Peyer's patch (tissue), 4 donors: Measurements from ENCODE around the gene NXPH2. TPM values are rescaled to one million over a fixed set of nuclear protein-coding genes. Genes with fewer than 3 reads are reported as not detected.

Experiments used
- DNase-seq, 3 donors: peaks; one replicate each; pipeline ENCODE4 v3.0.0-alpha.2; 2017 to 2019
- H3K27ac ChIP-seq, 4 donors: fragments of 200-600 bp; sonication (generic); one replicate each; pipeline ENCODE4 v1.5.1; 2016 to 2019
- H3K27me3 ChIP-seq, 2 donors: fragments of 200-600 bp; sonication (generic); one replicate each; pipeline ENCODE4 v1.5.1; 2019
- H3K36me3 ChIP-seq, 3 donors: fragments of 200-600 bp; sonication (generic); one replicate each; pipeline ENCODE4 v1.5.1; 2016 to 2019
- H3K4me1 ChIP-seq, 4 donors: fragments of 200-600 bp; sonication (generic); one replicate each; pipeline ENCODE4 v1.5.1; 2016 to 2019
- H3K4me3 ChIP-seq, 4 donors: fragments of 200-600 bp; sonication (generic); 1 replicate in 3 of 4; 2 replicates in 1 of 4; pipeline ENCODE4 v1.5.1; 2016 to 2019; ENCODE audit warnings: mild to moderate bottlenecking in 1 of 4
- H3K9me3 ChIP-seq, 4 donors: fragments of 200-600 bp; sonication (generic); one replicate each; pipeline ENCODE4 v1.5.1; 2016 to 2019; ENCODE audit warnings: mild to moderate bottlenecking in 1 of 4
- CTCF ChIP-seq, 6 experiments: fragments of 450-650 bp in 4 of 6; fragments of 200-600 bp in 2 of 6; sonication (generic) in 1 of 6; IDR thresholded peaks; one replicate each; pipeline ENCODE4 v1.5.1; 2017 to 2019; ENCODE audit warnings: antibody characterized with exemption in 6 of 6, mild to moderate bottlenecking in 3 of 6, moderate library complexity in 1 of 6
- POLR2A ChIP-seq, 2 donors: fragments of 450-650 bp; IDR thresholded peaks; one replicate each; pipeline ENCODE4 v1.5.1; 2017; ENCODE audit warnings: antibody characterized with exemption in 2 of 2, mild to moderate bottlenecking in 2 of 2, moderate library complexity in 2 of 2
- total RNA-seq, 4 donors: library from RNA; depleted of rRNA; stranded (reverse); fragments of >200 nt; gene quantifications; one replicate each; pipeline ENCODE4 v1.1.0, GENCODE V29; 2016

The NXPH2 gene
- total RNA-seq, 4 donors from 2014 or later, result not detected

GRCh38 chr2:138698428-138698827 lies 81.8 kb downstream of the NXPH2 start:
- no peak overlapping the region for H3K4me3 ChIP-seq
- no peaks in the 10 kb centered on the region for H3K4me1 ChIP-seq
- TF ChIP-seq CTCF (IDR thresholded peaks at IDR 0.05) (no peak), POLR2A (IDR thresholded peaks at IDR 0.05) (no peak)
- DNase-seq, result no peak
- H3K27me3 ChIP-seq, result no peaks in the 10 kb centered on the region
- H3K9me3 ChIP-seq, result no peaks in the 10 kb centered on the region
- H3K27ac ChIP-seq, result no peak overlapping the region
- H3K36me3 ChIP-seq, result no peaks in the 10 kb centered on the region

GRCh38 chr2:138691667-138692066 lies 88.5 kb downstream of the NXPH2 start:
- no peak overlapping the region for H3K4me3 ChIP-seq
- no peak for TF ChIP-seq POLR2A (IDR thresholded peaks at IDR 0.05)
- TF ChIP-seq CTCF (IDR thresholded peaks at IDR 0.05), result no peak
- no peak overlapping the region for H3K27ac ChIP-seq

GRCh38 chr2:138689705-138690104 lies 90.5 kb downstream of the NXPH2 start:
- Histone ChIP-seq H3K4me3 (no peak overlapping the region), H3K9me3 (no peaks in the 10 kb centered on the region), H3K27me3 (no peaks in the 10 kb centered on the region), H3K4me1 (no peaks in the 10 kb centered on the region), H3K27ac (no peak overlapping the region), H3K36me3 (no peaks in the 10 kb centered on the region)
- TF ChIP-seq POLR2A (IDR thresholded peaks at IDR 0.05) (no peak), CTCF (IDR thresholded peaks at IDR 0.05) (no peak)
- DNase-seq, result no peak

More at GRCh38 chr2:138691667-138692066, 88.5 kb downstream of the NXPH2 start:
- no peaks in the 10 kb centered on the region for H3K36me3 ChIP-seq
- no peaks in the 10 kb centered on the region for H3K9me3 ChIP-seq
- DNase-seq, result no peak
- H3K27me3 ChIP-seq, result no peaks in the 10 kb centered on the region
- H3K4me1 ChIP-seq, result no peaks in the 10 kb centered on the region

- H3K4me3 ChIP-seq, result no peak overlapping the region
- H3K27me3 ChIP-seq, result no peaks in the 10 kb centered on the region
- no peak for DNase-seq
- H3K4me1 ChIP-seq, result no peaks in the 10 kb centered on the region
- no peaks in the 10 kb centered on the region for H3K36me3 ChIP-seq
- TF ChIP-seq CTCF (IDR thresholded peaks at IDR 0.05), result no peak
- TF ChIP-seq POLR2A (IDR thresholded peaks at IDR 0.05), result no peak
- H3K9me3 ChIP-seq, result no peaks in the 10 kb centered on the region
- no peak overlapping the region for H3K27ac ChIP-seq
Measured at GRCh38 chr2:138682163-138682562, 98.0 kb downstream of the NXPH2 start.

GRCh38 chr2:138677221-138677620 lies 103.0 kb downstream of the NXPH2 start:
- Histone ChIP-seq H3K4me3 (no peak overlapping the region), H3K36me3 (no peaks in the 10 kb centered on the region), H3K4me1 (no peaks in the 10 kb centered on the region), H3K9me3 (no peaks in the 10 kb centered on the region), H3K27ac (no peak overlapping the region), H3K27me3 (no peaks in the 10 kb centered on the region)
- TF ChIP-seq POLR2A (IDR thresholded peaks at IDR 0.05), result no peak
- no peak for TF ChIP-seq CTCF (IDR thresholded peaks at IDR 0.05)
- no peak for DNase-seq

- Histone ChIP-seq H3K9me3 (no peaks in the 10 kb centered on the region), H3K4me1 (no peaks in the 10 kb centered on the region), H3K27me3 (no peaks in the 10 kb centered on the region), H3K27ac (no peak overlapping the region), H3K36me3 (no peaks in the 10 kb centered on the region), H3K4me3 (no peak overlapping the region)
- DNase-seq, result no peak
- TF ChIP-seq CTCF (IDR thresholded peaks at IDR 0.05) (no peak), POLR2A (IDR thresholded peaks at IDR 0.05) (no peak)
Measured at GRCh38 chr2:138676619-138677021, 103.6 kb downstream of the NXPH2 start.
